GM18508 (cell line): Measurements from ENCODE around the gene MED12L.

Experiments used
- ATAC-seq: cut with Tn5 transposase; IDR thresholded peaks from one replicate; pipeline ENCODE4 v1.9.1; 2021; ENCODE audit warnings: moderate number of reproducible peaks; ENCODE audit not compliant: insufficient read depth, unreplicated experiment

The MED12L gene

DNA sequence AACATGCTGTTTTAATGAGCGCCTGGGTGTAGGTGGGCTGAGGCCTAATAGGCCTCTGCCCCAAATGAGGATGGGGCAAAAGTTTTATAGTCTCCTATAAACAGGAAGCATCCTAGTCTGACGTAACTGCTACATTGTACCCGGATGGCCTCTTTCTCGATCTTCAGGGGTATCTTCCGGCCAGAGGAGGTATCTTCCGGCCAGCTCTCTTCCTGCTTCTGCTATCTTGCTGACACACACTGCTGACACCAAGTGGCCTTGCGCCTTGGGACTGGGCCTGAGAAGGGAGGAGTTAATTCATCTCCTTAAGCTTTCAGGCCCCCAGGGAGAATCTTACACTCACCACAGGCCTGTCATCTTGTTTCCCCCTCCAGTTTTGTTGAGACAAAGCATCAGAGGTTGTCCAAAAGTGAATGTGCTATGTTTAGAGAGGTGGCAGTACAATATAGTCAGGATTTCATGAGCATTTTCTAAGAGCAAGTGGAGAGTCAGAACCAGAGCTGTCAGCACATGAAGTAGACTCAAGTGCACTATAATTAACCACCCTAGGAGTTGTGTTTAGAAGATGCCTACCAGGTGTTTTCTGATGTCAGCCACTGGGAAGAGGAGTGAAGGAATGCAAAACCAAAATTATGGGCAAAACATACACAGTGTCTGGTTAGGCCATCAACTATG lies 391.0 kb downstream of the MED12L start:
- no peak for ATAC-seq

DNA sequence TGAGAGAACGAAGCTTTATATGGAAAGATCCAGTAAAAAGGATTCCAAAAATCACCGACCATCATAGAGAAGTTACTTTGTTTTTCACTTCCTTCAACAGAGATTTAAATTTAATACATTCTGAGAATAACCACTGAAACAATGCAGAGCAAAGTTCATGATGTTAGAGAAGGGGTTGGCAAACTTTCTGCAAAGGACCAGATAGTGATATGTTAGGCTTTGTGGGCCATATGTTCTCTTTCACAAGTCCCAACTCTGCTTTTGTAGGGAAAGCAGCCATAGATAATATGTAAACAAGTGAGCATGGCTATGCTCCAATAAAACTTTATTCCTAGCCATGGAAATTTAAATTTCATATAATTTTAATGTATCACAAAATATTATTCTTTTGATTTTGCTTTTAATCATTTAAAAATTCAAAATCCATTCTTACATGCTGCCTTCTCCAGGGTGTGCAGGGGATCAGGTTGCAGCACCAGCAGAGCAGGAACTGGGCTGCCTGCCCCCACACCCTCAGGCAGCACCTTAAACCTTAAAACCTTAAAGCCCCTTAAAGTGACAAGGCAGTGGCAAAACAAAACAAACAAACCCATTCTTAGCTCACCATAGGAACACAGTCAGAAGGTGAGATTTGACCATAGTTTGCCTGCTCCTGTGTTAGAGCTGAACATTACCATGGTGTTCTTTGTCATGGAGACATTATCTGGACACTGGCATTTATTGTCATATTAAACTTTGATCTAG lies 392.3 kb downstream of the MED12L start:
- no peak for ATAC-seq

DNA sequence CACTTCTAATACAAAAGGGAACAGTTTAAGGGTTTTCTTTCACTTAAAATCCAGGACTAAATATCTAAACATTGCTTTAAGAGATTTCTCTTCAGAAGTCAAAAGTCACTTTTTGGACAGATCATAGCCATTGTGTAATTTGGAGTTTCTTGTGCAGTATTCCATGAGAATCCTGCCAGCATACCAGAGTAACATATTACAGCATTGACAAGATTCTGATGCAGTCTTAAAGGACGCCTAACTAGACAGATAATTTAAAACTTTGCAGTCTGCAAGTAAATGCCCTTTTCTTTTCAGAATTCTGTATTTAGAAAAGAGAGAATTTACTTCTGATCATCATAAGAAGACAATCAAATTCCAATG lies 392.9 kb downstream of the MED12L start:
- no peak for ATAC-seq

DNA sequence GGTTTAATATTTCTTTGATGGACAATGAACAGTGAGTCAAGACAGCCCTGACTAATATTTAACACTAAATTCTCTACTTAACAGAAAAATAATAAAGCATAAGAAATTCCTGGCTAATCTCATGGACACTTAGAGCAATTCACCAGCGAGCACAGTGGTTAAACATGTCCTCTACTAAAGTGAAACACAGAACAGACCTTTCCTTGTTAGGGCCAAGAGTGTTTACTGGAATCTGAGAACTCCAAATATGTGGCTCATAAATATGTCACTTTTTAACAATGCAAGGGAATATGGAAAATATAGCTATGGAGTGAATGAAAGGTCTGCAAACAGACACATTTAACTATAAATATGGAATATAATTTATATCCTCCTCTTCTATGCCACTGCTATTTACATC lies 394.0 kb downstream of the MED12L start:
- no peak for ATAC-seq

DNA sequence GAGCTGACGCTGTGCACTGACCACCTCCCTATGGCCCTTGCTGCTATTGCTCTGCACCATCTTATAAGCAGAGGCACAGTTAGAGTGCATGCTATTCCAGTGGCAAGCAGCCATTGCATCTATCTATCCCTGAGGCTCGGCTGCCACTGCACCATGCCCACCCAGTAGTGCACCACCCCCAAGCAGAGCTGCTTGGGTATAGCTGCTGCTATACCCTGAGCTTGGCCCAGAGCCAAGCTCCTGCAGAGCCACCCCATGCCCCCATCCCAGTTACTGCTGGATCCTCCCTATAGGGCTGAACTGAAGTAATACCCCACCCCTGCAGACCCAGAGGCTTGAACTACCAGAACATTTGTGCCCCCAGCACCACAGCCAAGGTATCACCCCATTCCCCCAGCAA lies 395.0 kb downstream of the MED12L start:
- no peak for ATAC-seq

DNA sequence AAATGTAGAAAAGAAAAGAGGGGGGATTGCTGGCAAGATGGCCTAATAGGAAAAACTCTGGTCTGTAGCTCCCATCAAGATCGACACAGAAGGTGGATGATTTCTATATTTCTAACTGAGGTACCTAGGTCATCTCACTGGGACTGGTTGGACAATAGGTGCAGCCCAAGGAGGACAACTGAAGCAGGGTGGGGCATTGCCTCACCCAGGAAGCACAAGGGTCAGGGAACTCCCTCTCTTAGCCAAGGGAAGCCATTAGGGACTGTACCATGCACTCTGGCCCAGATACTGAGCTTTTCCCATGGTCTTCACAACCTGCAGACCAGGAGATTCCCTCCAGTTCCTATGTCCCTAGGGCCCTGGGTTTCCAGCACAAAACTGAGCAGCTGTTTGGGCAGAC lies 398.0 kb downstream of the MED12L start:
- no peak for ATAC-seq

DNA sequence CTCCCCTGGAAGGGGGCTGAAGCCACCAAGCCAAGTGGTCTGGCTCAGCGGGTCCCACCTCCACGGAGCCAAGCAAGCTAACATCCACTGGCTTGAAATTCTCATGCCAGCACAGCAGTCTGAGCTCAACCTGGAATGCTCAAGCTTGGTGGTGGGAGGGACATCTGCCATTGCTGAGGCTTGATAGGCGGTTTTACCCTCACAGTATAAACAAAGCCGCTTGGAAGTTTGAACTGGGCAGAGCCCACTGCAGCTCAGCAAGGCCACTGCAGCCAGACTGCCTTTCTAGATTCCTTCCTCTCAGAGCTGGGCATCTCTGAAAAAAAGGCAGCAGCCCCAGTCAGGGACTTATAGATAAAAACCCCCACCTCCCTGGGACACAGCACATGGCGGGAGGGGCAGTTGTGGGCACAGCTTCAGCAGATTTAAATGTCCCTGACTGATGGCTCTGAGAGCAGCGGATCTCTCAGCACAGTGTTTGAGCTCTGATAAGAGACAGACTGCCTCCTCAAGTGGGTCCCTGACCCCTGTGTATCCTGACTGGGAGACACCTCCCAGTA lies 398.6 kb downstream of the MED12L start:
- ATAC-seq: no peak
